WTC11 (cell line): ENCODE results near the gene DOK3. TPM values are rescaled to one million over a fixed set of nuclear protein-coding genes. Genes with fewer than 3 reads are reported as not detected.

Source experiments
- ATAC-seq: fragments of 200-7000 bp; cut with Tn5 transposase; 2 replicates; pipeline ENCODE4 v1.10.0; 2021; ENCODE audit warnings: mild to moderate bottlenecking, moderate library complexity
- CTCF ChIA-PET: fragments of 300-600 bp; sonication (Branson Sonifier 250); formaldehyde crosslinking; loops from one replicate; lab custom pipeline; 2021; ENCODE audit warnings: antibody characterized with exemption; lab: Charles Lee
- POLR2A ChIA-PET: fragments of 350-600 bp; sonication (Branson Sonifier 250); formaldehyde crosslinking; loops from one replicate; lab custom pipeline; 2021; ENCODE audit warnings: antibody characterized with exemption; lab: Charles Lee
- DNase-seq: peaks from one replicate; pipeline ENCODE4 v3.0.0; 2021; ENCODE audit warnings: low spot score
- H3K27ac Mint-ChIP-seq: 2 replicates; pipeline ENCODE4 v1.8.0; 2021; ENCODE audit warnings: mixed read lengths
- H3K27me3 Mint-ChIP-seq: 2 replicates; pipeline ENCODE4 v1.8.0; 2021; ENCODE audit warnings: low read depth, mild to moderate bottlenecking, moderate library complexity, mixed read lengths
- H3K36me3 Mint-ChIP-seq: 2 replicates; pipeline ENCODE4 v1.8.0; 2021; ENCODE audit warnings: mixed read lengths
- H3K4me1 Mint-ChIP-seq: 2 replicates; pipeline ENCODE4 v1.8.0; 2022; ENCODE audit warnings: mixed read lengths
- H3K4me3 Mint-ChIP-seq: 2 replicates; pipeline ENCODE4 v1.8.0; 2021; ENCODE audit warnings: mild to moderate bottlenecking, moderate library complexity, mixed read lengths
- H3K9me3 Mint-ChIP-seq: 2 replicates; pipeline ENCODE4 v1.8.0; 2021; ENCODE audit warnings: mixed read lengths
- ARID4B ChIP-seq: sonication (generic); formaldehyde crosslinking; IDR thresholded peaks from 2 replicates; pipeline ENCODE4 v1.8.0; 2023; ENCODE audit warnings: missing genetic modification reagents, mild to moderate bottlenecking, borderline replicate concordance
- ATF2 ChIP-seq: sonication (generic); formaldehyde crosslinking; IDR thresholded peaks from 2 replicates; pipeline ENCODE4 v1.8.1; 2022; ENCODE audit warnings: low read depth, missing genetic modification reagents, borderline replicate concordance
- ATF3 ChIP-seq: sonication (generic); formaldehyde crosslinking; conservative IDR thresholded peaks from 2 replicates; pipeline ENCODE4 v1.8.1; 2022; ENCODE audit warnings: mild to moderate bottlenecking, missing genetic modification reagents
- E2F5 ChIP-seq: sonication (generic); formaldehyde crosslinking; IDR thresholded peaks from 2 replicates; pipeline ENCODE4 v1.8.1; 2022; ENCODE audit warnings: mild to moderate bottlenecking, moderate library complexity, missing genetic modification reagents
- IRF1 ChIP-seq: sonication (generic); formaldehyde crosslinking; IDR thresholded peaks from 2 replicates; pipeline ENCODE4 v1.8.0; 2023; ENCODE audit warnings: missing genetic modification reagents
- JUN ChIP-seq: sonication (generic); formaldehyde crosslinking; IDR thresholded peaks from 2 replicates; pipeline ENCODE4 v1.8.0; 2023; ENCODE audit warnings: mild to moderate bottlenecking, missing genetic modification reagents
- MAX ChIP-seq: sonication (generic); formaldehyde crosslinking; IDR thresholded peaks from 2 replicates; pipeline ENCODE4 v1.8.0; 2022; ENCODE audit warnings: mild to moderate bottlenecking, missing genetic modification reagents
- NFE2L1 ChIP-seq: sonication (generic); formaldehyde crosslinking; IDR thresholded peaks from 2 replicates; pipeline ENCODE4 v1.8.1; 2023; ENCODE audit warnings: missing genetic modification reagents
- PREB ChIP-seq: sonication (generic); formaldehyde crosslinking; IDR thresholded peaks from 2 replicates; pipeline ENCODE4 v1.8.1; 2022; ENCODE audit warnings: mild to moderate bottlenecking, missing genetic modification reagents, moderate library complexity, borderline replicate concordance
- ZBTB43 ChIP-seq: sonication (generic); formaldehyde crosslinking; IDR thresholded peaks from 2 replicates; pipeline ENCODE4 v1.8.1; 2023; ENCODE audit warnings: mild to moderate bottlenecking, missing genetic modification reagents
- ZNF121 ChIP-seq: sonication (generic); formaldehyde crosslinking; IDR thresholded peaks from 2 replicates; pipeline ENCODE4 v1.8.0; 2023; ENCODE audit warnings: missing genetic modification reagents
- total RNA-seq: library from RNA; stranded (reverse); gene quantifications from 3 replicates; pipeline ENCODE4 v1.2.3, GENCODE V29; 2021

Gene DOK3
- total RNA-seq, 1 experiment from 2014 or later, result 9.9 TPM

- TF ChIP-seq ARID4B, result no peak
- TF ChIP-seq MAX (CRISPR knock-in tag), result no peak
- no peak for TF ChIP-seq PREB
Measured at GRCh38 chr5:177512736-177513380, 3.2 kb upstream of the DOK3 start (continued).

GRCh38 chr5:177511796-177512675 lies 2.4 kb upstream of the DOK3 start:
- no peak for DNase-seq
- Mint-ChIP-seq H3K4me3 (no peak overlapping the region), H3K36me3 (peaks cover 61% of the 10 kb centered on the region), H3K4me1 (peaks cover 30% of the 10 kb centered on the region), H3K27ac (no peak overlapping the region), H3K27me3 (peaks cover 4% of the 10 kb centered on the region; the same call in 1 of the 2 replicates), H3K9me3 (no peaks in the 10 kb centered on the region)
- ATAC-seq, result no peak
- ChIA-PET CTCF (interaction anchor here (1.1 to 4.3 kb wide), 2 partner anchors 7 to 11 kb away, joined by 3 to 29 read pairs; no protein-coding TSS in a partner anchor), POLR2A (no interaction called here)
- TF ChIP-seq ATF2 (CRISPR knock-in tag) (no peak), ZNF121 (CRISPR knock-in tag) (no peak), ATF3 (no peak), JUN (CRISPR knock-in tag) (no peak), E2F5 (CRISPR knock-in tag) (no peak), NFE2L1 (CRISPR knock-in tag) (no peak), ZBTB43 (CRISPR knock-in tag) (no peak), IRF1 (CRISPR knock-in tag) (no peak), MAX (CRISPR knock-in tag) (no peak)
